GM12878 (cell line): ENCODE data around the gene TRPT1. TPM values are rescaled to one million over a fixed set of nuclear protein-coding genes. Genes with fewer than 3 reads are reported as not detected.
A peak's percentile ranks its signal among the peaks of the same experiment; 100 is the strongest.

Experiments
- BACH1 ChIP-seq: fragments of 450-650 bp; IDR thresholded peaks from 2 replicates; pipeline ENCODE4 v1.6.1; 2017; ENCODE audit warnings: mild to moderate bottlenecking, borderline replicate concordance
- BHLHE40 ChIP-seq, 2 experiments: fragments of 450-650 bp in 1 of 2; IDR thresholded peaks; 2 replicates each; pipeline ENCODE4 v1.6.1; 2011 to 2017; ENCODE audit warnings: low read depth in 2 of 2, borderline replicate concordance in 1 of 2, improper control_type of control experiment in 1 of 2, low read length in 1 of 2, mild to moderate bottlenecking in 1 of 2
- BRCA1 ChIP-seq: IDR thresholded peaks from 2 replicates; pipeline ENCODE4 v1.6.1; 2011; ENCODE audit warnings: low read depth, low read length, improper control_type of control experiment
- CHD2 ChIP-seq: IDR thresholded peaks from 2 replicates; pipeline ENCODE4 v1.6.1; 2011; ENCODE audit warnings: low read depth, low read length, improper control_type of control experiment, borderline replicate concordance
- CREB1 ChIP-seq: IDR thresholded peaks from 2 replicates; pipeline ENCODE4 v1.6.1; 2012; ENCODE audit warnings: low read depth, mild to moderate bottlenecking, inconsistent platforms
- DPF2 ChIP-seq: fragments of 450-650 bp; IDR thresholded peaks from 2 replicates; pipeline ENCODE4 v1.6.1; 2017; ENCODE audit warnings: mild to moderate bottlenecking
- ESRRA ChIP-seq: IDR thresholded peaks from 2 replicates; pipeline ENCODE4 v1.6.1; 2012; ENCODE audit warnings: mild to moderate bottlenecking, low read length, improper control_type of control experiment
- ETV6 ChIP-seq, 2 experiments: fragments of 450-650 bp in 1 of 2; IDR thresholded peaks in 1 of 2; conservative IDR thresholded peaks in 1 of 2; 2 replicates each; pipeline ENCODE4 v1.6.1; 2014; ENCODE audit warnings: antibody characterized with exemption in 1 of 2, borderline replicate concordance in 1 of 2, low read depth in 1 of 2, mild to moderate bottlenecking in 1 of 2, moderate library complexity in 1 of 2
- HDGF ChIP-seq: fragments of 450-650 bp; IDR thresholded peaks from 2 replicates; pipeline ENCODE4 v1.6.1; 2016; ENCODE audit warnings: antibody characterized with exemption
- KDM1A ChIP-seq: fragments of 200-600 bp; sonication (generic); IDR thresholded peaks from 2 replicates; pipeline ENCODE4 v1.6.1; 2016; ENCODE audit warnings: borderline replicate concordance
- MEF2B ChIP-seq: fragments of 450-650 bp; IDR thresholded peaks from 2 replicates; pipeline ENCODE4 v1.6.1; 2018; ENCODE audit warnings: mild to moderate bottlenecking, moderate library complexity; ENCODE audit not compliant: partially characterized antibody, poor library complexity, severe bottlenecking
- MYC ChIP-seq: IDR thresholded peaks from 2 replicates; pipeline ENCODE4 v1.6.1; 2011; ENCODE audit warnings: mild to moderate bottlenecking, low read length, moderate library complexity, inconsistent platforms; ENCODE audit not compliant: insufficient read depth, insufficient replicate concordance, insufficient read length, severe bottlenecking
- NFIC ChIP-seq: IDR thresholded peaks from 2 replicates; pipeline ENCODE4 v1.6.1; 2012; ENCODE audit warnings: low read depth, mild to moderate bottlenecking, inconsistent platforms, low read length, moderate library complexity
- NFXL1 ChIP-seq: fragments of 450-650 bp; IDR thresholded peaks from 2 replicates; pipeline ENCODE4 v1.6.1; 2017; ENCODE audit warnings: antibody characterized with exemption, mild to moderate bottlenecking, borderline replicate concordance
- NFYB ChIP-seq: IDR thresholded peaks from 2 replicates; pipeline ENCODE4 v1.6.1; 2011; ENCODE audit warnings: low read depth, mild to moderate bottlenecking, low read length, improper control_type of control experiment, moderate library complexity; ENCODE audit not compliant: insufficient read depth
- NR2C1 ChIP-seq: fragments of 450-650 bp; IDR thresholded peaks from 2 replicates; pipeline ENCODE4 v1.6.1; 2017; ENCODE audit warnings: antibody characterized with exemption, mild to moderate bottlenecking, moderate library complexity
- SMC3 ChIP-seq: IDR thresholded peaks from 2 replicates; pipeline ENCODE4 v1.6.1; 2011; ENCODE audit warnings: low read length, improper control_type of control experiment, borderline replicate concordance
- STAT1 ChIP-seq: fragments of 450-650 bp; conservative IDR thresholded peaks from 2 replicates; pipeline ENCODE4 v1.6.1; 2014; ENCODE audit warnings: antibody characterized with exemption, mild to moderate bottlenecking
- TCF7 ChIP-seq: IDR thresholded peaks from 2 replicates; pipeline ENCODE4 v1.6.1; 2014; ENCODE audit warnings: antibody characterized with exemption, borderline replicate concordance
- YY1 ChIP-seq: IDR thresholded peaks from 2 replicates; pipeline ENCODE4 v1.6.1; 2011; ENCODE audit warnings: low read depth, mild to moderate bottlenecking, low read length
- ZSCAN29 ChIP-seq: fragments of 450-650 bp; IDR thresholded peaks from 2 replicates; pipeline ENCODE4 v1.6.1; 2017; ENCODE audit warnings: mild to moderate bottlenecking, moderate library complexity
- polyA plus RNA-seq, 11 experiments: library from polyadenylated mRNA; depleted of rRNA in 4 of 11; unstranded in 6 of 11; stranded (reverse) in 5 of 11; fragments of >200 nt; fragmentation: Nextera tagmentation in 4 of 11; fragmentation: Illumina TruSeq in 1 of 11; extraction: Ambion mirVana in 4 of 11; extraction: Trizol in 1 of 11; gene quantifications; 1 replicate in 1 of 11; 2 replicates in 10 of 11; pipeline versions ENCODE4 v1.2.1 to v1.2.3, GENCODE V29; 2011 to 2016; ENCODE audit warnings: inconsistent platforms in 2 of 11, missing spikeins in 2 of 11, low read depth in 1 of 11
- total RNA-seq, 4 experiments: library from RNA; depleted of rRNA in 3 of 4; stranded (reverse); fragments of >200 nt in 3 of 4; fragmentation: Illumina TruSeq in 1 of 4; extraction: Trizol in 1 of 4; gene quantifications; 2 replicates each; pipeline versions ENCODE4 v1.2.1 to v1.2.3, GENCODE V29; 2013 to 2021
- TF ChIP-seq, protein P1 (sequence below): fragments of 450-650 bp; IDR thresholded peaks from 2 replicates; pipeline ENCODE4 v1.6.1; 2016; ENCODE audit warnings: mild to moderate bottlenecking
- TF ChIP-seq, protein P2 (sequence below): fragments of 450-650 bp; formaldehyde crosslinking; IDR thresholded peaks from 2 replicates; pipeline ENCODE4 v1.5.0; 2022; ENCODE audit warnings: mild to moderate bottlenecking, missing genetic modification characterization
- TF ChIP-seq, protein P3 (sequence below): fragments of 450-650 bp; IDR thresholded peaks from 2 replicates; pipeline ENCODE4 v1.6.1; 2017; ENCODE audit warnings: mild to moderate bottlenecking, low read depth, inconsistent platforms; ENCODE audit not compliant: poor library complexity, severe bottlenecking

Gene TRPT1
- total and polyA plus RNA-seq, 10 of the 15 experiments (the other 5 are each of a cell fraction or from before 2014, with no cell fraction given), result 7.1 to 63.0 (median 31.4) TPM

DNA sequence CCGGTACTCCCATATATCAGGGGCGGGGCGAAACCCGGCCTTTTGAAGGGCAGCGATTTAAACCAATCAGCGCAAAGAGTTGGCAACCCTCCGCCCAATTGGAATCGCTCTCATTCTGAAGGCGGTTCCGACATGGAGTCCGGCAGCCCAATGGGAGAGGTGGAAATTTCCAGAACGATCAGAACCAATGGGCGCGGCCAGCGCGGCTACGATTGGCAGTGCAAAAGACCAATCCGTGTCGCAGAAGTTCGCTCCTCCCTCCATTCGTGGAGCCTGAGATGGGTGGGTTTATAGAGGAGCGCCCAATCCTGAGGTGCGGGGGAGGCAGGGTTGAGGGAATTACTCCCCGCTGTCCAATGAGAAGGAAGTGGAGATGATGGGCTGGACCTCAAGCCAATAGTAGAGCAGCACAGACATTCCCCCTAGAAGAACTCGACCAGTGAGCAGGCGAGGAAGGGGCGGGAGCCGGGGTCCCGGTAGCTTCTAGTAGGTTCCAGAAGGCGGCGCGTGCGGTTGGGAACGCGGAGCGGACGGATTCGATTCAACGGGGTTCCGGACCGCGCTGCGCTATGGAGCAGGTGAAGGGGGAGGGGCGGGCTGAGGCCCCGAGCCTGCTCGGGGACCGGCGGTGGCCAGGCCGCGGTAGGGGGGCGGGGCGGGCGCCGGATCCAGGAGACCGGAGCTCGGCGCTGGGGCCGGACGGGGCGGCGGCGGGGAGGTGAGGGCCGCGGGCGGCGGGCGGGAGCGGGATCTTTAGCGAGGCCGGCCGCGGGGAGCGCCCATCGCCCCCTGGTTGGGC lies 40.1 kb downstream of the TRPT1 start, which contains the start of gene STIP1 (continued):
- TF ChIP-seq, protein P1, sequence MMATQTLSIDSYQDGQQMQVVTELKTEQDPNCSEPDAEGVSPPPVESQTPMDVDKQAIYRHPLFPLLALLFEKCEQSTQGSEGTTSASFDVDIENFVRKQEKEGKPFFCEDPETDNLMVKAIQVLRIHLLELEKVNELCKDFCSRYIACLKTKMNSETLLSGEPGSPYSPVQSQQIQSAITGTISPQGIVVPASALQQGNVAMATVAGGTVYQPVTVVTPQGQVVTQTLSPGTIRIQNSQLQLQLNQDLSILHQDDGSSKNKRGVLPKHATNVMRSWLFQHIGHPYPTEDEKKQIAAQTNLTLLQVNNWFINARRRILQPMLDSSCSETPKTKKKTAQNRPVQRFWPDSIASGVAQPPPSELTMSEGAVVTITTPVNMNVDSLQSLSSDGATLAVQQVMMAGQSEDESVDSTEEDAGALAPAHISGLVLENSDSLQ, result peak; percentile 100
- peak; percentile 71 to 86 for TF ChIP-seq BHLHE40 (IDR thresholded peaks at IDR 0.05; ENCODE audit: borderline replicate concordance in 1 of 2, low read depth in 2 of 2, low read length in 1 of 2)
- no peak for TF ChIP-seq SMC3
- TF ChIP-seq NFXL1, result no peak
- TF ChIP-seq, protein P2, sequence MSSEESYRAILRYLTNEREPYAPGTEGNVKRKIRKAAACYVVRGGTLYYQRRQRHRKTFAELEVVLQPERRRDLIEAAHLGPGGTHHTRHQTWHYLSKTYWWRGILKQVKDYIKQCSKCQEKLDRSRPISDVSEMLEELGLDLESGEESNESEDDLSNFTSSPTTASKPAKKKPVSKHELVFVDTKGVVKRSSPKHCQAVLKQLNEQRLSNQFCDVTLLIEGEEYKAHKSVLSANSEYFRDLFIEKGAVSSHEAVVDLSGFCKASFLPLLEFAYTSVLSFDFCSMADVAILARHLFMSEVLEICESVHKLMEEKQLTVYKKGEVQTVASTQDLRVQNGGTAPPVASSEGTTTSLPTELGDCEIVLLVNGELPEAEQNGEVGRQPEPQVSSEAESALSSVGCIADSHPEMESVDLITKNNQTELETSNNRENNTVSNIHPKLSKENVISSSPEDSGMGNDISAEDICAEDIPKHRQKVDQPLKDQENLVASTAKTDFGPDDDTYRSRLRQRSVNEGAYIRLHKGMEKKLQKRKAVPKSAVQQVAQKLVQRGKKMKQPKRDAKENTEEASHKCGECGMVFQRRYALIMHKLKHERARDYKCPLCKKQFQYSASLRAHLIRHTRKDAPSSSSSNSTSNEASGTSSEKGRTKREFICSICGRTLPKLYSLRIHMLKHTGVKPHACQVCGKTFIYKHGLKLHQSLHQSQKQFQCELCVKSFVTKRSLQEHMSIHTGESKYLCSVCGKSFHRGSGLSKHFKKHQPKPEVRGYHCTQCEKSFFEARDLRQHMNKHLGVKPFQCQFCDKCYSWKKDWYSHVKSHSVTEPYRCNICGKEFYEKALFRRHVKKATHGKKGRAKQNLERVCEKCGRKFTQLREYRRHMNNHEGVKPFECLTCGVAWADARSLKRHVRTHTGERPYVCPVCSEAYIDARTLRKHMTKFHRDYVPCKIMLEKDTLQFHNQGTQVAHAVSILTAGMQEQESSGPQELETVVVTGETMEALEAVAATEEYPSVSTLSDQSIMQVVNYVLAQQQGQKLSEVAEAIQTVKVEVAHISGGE (CRISPR knock-in tag), result no peak
- TF ChIP-seq STAT1, result no peak
- no peak for TF ChIP-seq ETV6 (conservative IDR thresholded peaks at IDR 0.05 in 1 of 2, IDR thresholded peaks at IDR 0.05 in 1 of 2; ENCODE audit: borderline replicate concordance in 1 of 2, low read depth in 1 of 2)
- no peak for TF ChIP-seq BACH1
- TF ChIP-seq MEF2B, result no peak
- TF ChIP-seq NR2C1, result peak; percentile 8; the same call in 1 of the 2 replicates
- TF ChIP-seq NFYB, result peak; percentile 100
- TF ChIP-seq ESRRA, result no peak
- no peak for TF ChIP-seq TCF7
- TF ChIP-seq BRCA1, result no peak
- TF ChIP-seq NFIC, result no peak
- TF ChIP-seq ZSCAN29, result peak; percentile 69; the same call in 1 of the 2 replicates
- no peak for TF ChIP-seq KDM1A
- peak; percentile 38; the same call in 1 of the 2 replicates for TF ChIP-seq YY1
- TF ChIP-seq, protein P3, sequence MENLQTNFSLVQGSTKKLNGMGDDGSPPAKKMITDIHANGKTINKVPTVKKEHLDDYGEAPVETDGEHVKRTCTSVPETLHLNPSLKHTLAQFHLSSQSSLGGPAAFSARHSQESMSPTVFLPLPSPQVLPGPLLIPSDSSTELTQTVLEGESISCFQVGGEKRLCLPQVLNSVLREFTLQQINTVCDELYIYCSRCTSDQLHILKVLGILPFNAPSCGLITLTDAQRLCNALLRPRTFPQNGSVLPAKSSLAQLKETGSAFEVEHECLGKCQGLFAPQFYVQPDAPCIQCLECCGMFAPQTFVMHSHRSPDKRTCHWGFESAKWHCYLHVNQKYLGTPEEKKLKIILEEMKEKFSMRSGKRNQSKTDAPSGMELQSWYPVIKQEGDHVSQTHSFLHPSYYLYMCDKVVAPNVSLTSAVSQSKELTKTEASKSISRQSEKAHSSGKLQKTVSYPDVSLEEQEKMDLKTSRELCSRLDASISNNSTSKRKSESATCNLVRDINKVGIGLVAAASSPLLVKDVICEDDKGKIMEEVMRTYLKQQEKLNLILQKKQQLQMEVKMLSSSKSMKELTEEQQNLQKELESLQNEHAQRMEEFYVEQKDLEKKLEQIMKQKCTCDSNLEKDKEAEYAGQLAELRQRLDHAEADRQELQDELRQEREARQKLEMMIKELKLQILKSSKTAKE, result peak; percentile 99
- TF ChIP-seq CHD2, result peak; percentile 98
- peak; percentile 74 for TF ChIP-seq CREB1
- TF ChIP-seq MYC, result peak; percentile 73
- 0 out of 2 replicates have a peak, but pooled peaks have one; percentile 39 for TF ChIP-seq HDGF
- TF ChIP-seq DPF2, result peak; percentile 100
